CD4-positive, alpha-beta T cell (primary cell): Measurements from ENCODE around the gene DOCK8. TPM values are rescaled to one million over a fixed set of nuclear protein-coding genes. Genes with fewer than 3 reads are reported as not detected.

Source experiments
- ATAC-seq: fragments of 200-7000 bp; cut with Tn5 transposase; one replicate; pipeline ENCODE4 v1.10.0; 2022; ENCODE audit warnings: mild to moderate bottlenecking; ENCODE audit not compliant: poor library complexity
- CTCF ChIA-PET: fragments of 350-600 bp; sonication (Branson Sonifier 250); formaldehyde crosslinking; loops from one replicate; lab custom pipeline; 2021; ENCODE audit warnings: antibody characterized with exemption, inconsistent platforms; lab: Charles Lee
- POLR2A ChIA-PET: fragments of 350-600 bp; sonication (Branson Sonifier 250); formaldehyde crosslinking; loops from one replicate; lab custom pipeline; 2021; ENCODE audit warnings: antibody characterized with exemption, inconsistent platforms; lab: Charles Lee
- DNase-seq, 14 experiments: peaks; one replicate each; pipeline ENCODE4 v3.0.0-alpha.2; 2013 to 2020; ENCODE audit warnings: mixed read lengths in 2 of 14
- H3K27ac ChIP-seq, 2 donors: one replicate each; pipeline versions ENCODE4 v1.5.1 to v1.7.0; 2013; ENCODE audit warnings: low read length in 2 of 2, low read depth in 1 of 2, mild to moderate bottlenecking in 1 of 2
- H3K27me3 ChIP-seq, 2 experiments: 1 replicate in 1 of 2; 2 replicates in 1 of 2; pipeline versions ENCODE4 v1.6.1 to v1.7.0; 2013; ENCODE audit warnings: low read length in 2 of 2, control low read depth in 1 of 2, mild to moderate bottlenecking in 1 of 2, moderate library complexity in 1 of 2; ENCODE audit not compliant: insufficient read depth in 2 of 2, control insufficient read depth in 1 of 2
- H3K36me3 ChIP-seq: one replicate; pipeline ENCODE4 v1.6.1; 2013; ENCODE audit warnings: low read length, control low read depth; ENCODE audit not compliant: insufficient read depth
- H3K4me1 ChIP-seq: one replicate; pipeline ENCODE4 v1.6.1; 2013; ENCODE audit warnings: low read length, control low read depth; ENCODE audit not compliant: insufficient read depth
- H3K4me3 ChIP-seq: one replicate; pipeline ENCODE4 v1.5.1; 2013; ENCODE audit warnings: mild to moderate bottlenecking, low read length, moderate library complexity
- H3K9me3 ChIP-seq, 2 experiments: 1 replicate in 1 of 2; 2 replicates in 1 of 2; pipeline versions ENCODE4 v1.6.1 to v1.7.0; 2013; ENCODE audit warnings: low read length in 2 of 2, mild to moderate bottlenecking in 2 of 2, control low read depth in 1 of 2, moderate library complexity in 1 of 2; ENCODE audit not compliant: control insufficient read depth in 1 of 2, insufficient read depth in 1 of 2
- H3K27ac Mint-ChIP-seq: one replicate; pipeline ENCODE4 v1.8.0; 2020; ENCODE audit warnings: mixed read lengths
- H3K27me3 Mint-ChIP-seq: one replicate; pipeline ENCODE4 v1.8.0; 2021; ENCODE audit warnings: mixed read lengths
- H3K36me3 Mint-ChIP-seq: one replicate; pipeline ENCODE4 v1.8.0; 2021; ENCODE audit warnings: low read depth, mixed read lengths
- H3K4me1 Mint-ChIP-seq: one replicate; pipeline ENCODE4 v1.8.0; 2021; ENCODE audit warnings: low read depth, mixed read lengths
- H3K4me3 Mint-ChIP-seq: one replicate; pipeline ENCODE4 v1.8.0; 2020; ENCODE audit warnings: mild to moderate bottlenecking, mixed read lengths
- H3K9me3 Mint-ChIP-seq: one replicate; pipeline ENCODE4 v1.8.0; 2020; ENCODE audit warnings: mixed read lengths
- intact Hi-C, 2 experiments: fragments of 100-400 bp; cut with DNase I in 1 of 2; cut with micrococcal nuclease in 1 of 2; formaldehyde crosslinking; loops; one replicate each; pipeline versions ENCODE4 v1.15.1 to v1.9.0; 2023 to 2025; cut with DNase I, micrococcal nuclease
- total RNA-seq, 174 experiments: library from RNA in 2 of 174; stranded (reverse) in 2 of 174; gene quantifications; one replicate each; pipeline ENCODE4 v1.2.3 and lab custom pipeline; 2021 to 2026
- TF ChIP-seq, protein P1 (sequence below): fragments of 200-600 bp; IDR thresholded peaks from one replicate; pipeline ENCODE4 v1.8.0; 2022; ENCODE audit warnings: antibody characterized with exemption, mild to moderate bottlenecking

The DOCK8 gene
- total RNA-seq, 2 experiments from 2014 or later: 123 to 126 TPM

DNA sequence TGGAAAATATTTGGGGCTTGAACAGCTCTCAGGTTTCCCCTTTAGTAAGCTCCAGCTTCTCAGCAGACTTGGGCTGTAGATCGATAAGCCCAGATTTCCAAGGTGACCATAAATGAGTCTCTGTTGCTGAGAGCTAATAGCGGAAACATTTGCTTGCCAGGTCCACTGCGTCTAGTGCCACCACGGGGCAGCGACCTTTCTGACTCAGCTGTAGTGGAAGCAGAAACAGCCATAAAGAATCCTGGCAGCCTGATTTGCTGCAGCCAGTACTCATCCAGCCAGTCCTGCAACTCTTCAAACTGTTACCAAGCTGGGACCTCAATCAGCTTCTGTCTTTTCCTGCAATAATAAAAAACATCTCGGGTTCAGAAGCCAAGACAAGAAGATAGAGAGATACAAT, 241.7 kb downstream of the DOCK8 start:
- intact Hi-C loops: no loop called here
- H3K36me3 ChIP-seq: peaks cover 88% of the 10 kb centered on the region
- CTCF ChIA-PET: no interaction called here
- H3K4me1 ChIP-seq: no peaks in the 10 kb centered on the region
- ATAC-seq (no peak), DNase-seq (no peak)
- H3K27me3 ChIP-seq: no peaks in the 10 kb centered on the region
- H3K9me3 Mint-ChIP-seq: no peaks in the 10 kb centered on the region
- H3K27ac Mint-ChIP-seq: no peak overlapping the region
- no peaks in the 10 kb centered on the region for H3K27me3 Mint-ChIP-seq
- H3K4me3 Mint-ChIP-seq: no peak overlapping the region
- H3K9me3 ChIP-seq: no peaks in the 10 kb centered on the region
- H3K36me3 Mint-ChIP-seq: peaks cover 89% of the 10 kb centered on the region
- no peaks in the 10 kb centered on the region for H3K4me1 Mint-ChIP-seq
- no peak overlapping the region for H3K27ac ChIP-seq
- no peak overlapping the region for H3K4me3 ChIP-seq
- TF ChIP-seq, protein P1, sequence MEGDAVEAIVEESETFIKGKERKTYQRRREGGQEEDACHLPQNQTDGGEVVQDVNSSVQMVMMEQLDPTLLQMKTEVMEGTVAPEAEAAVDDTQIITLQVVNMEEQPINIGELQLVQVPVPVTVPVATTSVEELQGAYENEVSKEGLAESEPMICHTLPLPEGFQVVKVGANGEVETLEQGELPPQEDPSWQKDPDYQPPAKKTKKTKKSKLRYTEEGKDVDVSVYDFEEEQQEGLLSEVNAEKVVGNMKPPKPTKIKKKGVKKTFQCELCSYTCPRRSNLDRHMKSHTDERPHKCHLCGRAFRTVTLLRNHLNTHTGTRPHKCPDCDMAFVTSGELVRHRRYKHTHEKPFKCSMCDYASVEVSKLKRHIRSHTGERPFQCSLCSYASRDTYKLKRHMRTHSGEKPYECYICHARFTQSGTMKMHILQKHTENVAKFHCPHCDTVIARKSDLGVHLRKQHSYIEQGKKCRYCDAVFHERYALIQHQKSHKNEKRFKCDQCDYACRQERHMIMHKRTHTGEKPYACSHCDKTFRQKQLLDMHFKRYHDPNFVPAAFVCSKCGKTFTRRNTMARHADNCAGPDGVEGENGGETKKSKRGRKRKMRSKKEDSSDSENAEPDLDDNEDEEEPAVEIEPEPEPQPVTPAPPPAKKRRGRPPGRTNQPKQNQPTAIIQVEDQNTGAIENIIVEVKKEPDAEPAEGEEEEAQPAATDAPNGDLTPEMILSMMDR: no peak
- POLR2A ChIA-PET: no interaction called here

DNA sequence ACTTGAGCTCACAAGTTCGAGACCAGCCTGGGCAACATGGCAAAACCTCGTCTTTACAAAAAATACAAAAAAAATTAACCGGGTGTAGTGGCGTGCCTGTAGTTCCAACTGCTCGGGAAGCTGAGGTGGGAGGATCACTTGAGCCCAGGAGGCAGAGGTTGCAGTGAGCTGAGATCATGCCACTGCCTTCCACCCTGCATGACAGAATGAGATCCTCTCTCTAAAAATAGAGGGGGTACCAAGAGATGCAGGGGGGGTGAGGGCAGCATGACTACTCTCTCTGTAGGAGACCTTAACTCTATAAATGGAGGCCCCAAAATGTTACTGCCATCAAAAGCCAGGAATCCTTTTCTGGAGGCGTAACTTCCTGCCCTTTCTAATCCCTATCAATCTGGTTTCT, 243.9 kb downstream of the DOCK8 start:
- TF ChIP-seq, protein P1: no peak

DNA sequence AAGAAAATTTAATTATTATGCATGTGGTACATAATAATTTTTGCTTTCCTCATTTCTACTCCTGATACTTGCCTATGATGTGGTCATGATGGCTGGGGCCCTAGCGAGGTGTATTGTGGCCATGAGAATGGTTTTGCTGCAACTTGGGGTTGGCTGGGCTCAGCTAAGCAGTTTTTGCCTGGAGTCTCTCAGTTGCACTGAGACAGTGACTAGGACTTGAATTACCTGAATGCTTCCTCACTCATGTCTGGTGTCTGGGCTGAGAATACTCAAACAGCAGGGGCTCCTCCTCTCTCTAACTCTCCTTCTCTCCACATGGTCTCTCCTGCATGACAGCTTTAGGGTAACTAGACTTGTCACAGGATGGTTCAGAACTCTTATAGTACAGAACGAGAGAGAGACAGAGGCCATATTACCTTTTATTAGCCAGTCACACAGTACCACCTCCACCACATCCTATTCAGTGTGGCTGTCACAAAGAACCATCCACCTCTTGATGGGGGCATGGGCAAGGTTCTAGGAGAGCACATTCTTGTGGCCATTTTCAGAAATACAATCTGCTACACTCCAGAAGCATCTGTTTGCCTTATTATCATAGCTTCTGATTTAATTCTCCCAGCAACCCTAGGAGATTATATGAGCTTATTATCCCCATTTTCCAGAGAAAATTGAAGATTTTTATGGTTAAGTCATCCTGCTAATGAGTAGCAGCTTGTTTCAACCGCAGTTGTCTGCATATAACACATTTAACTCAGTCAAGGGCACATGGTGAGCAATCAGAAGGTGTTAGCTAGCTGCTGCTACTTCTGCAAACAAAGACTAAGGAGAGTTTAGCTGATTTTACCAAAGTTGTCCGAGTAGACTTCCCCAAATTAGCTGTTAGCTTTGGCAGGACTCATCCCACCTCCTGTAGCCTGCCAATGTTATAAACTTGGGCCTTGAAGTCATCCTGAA, 245.1 kb downstream of the DOCK8 start:
- intact Hi-C loops: no loop called here
- POLR2A ChIA-PET: no interaction called here
- no peaks in the 10 kb centered on the region for H3K9me3 ChIP-seq
- Mint-ChIP-seq H3K4me3 (no peak overlapping the region), H3K9me3 (no peaks in the 10 kb centered on the region), H3K36me3 (peaks cover 85% of the 10 kb centered on the region), H3K4me1 (peaks cover 4% of the 10 kb centered on the region), H3K27ac (peak overlapping the region; percentile 61), H3K27me3 (no peaks in the 10 kb centered on the region)
- ATAC-seq (no peak), DNase-seq (peak in 1 of 14 experiments; percentile 53)
- H3K36me3 ChIP-seq: peaks cover 88% of the 10 kb centered on the region
- TF ChIP-seq, protein P1: no peak
- CTCF ChIA-PET: no interaction called here
- H3K4me1 ChIP-seq: no peaks in the 10 kb centered on the region
- H3K27ac ChIP-seq: no peak overlapping the region
- no peaks in the 10 kb centered on the region for H3K27me3 ChIP-seq
- H3K4me3 ChIP-seq: no peak overlapping the region

More for the DNA sequence above, 243.9 kb downstream of the DOCK8 start:
- Histone ChIP-seq H3K4me1 (no peaks in the 10 kb centered on the region), H3K9me3 (no peaks in the 10 kb centered on the region), H3K27ac (no peak overlapping the region), H3K27me3 (no peaks in the 10 kb centered on the region), H3K36me3 (peaks cover 88% of the 10 kb centered on the region), H3K4me3 (no peak overlapping the region)
- Mint-ChIP-seq H3K27ac (no peak overlapping the region), H3K27me3 (no peaks in the 10 kb centered on the region), H3K4me1 (peaks cover 4% of the 10 kb centered on the region), H3K9me3 (no peaks in the 10 kb centered on the region), H3K36me3 (peaks cover 85% of the 10 kb centered on the region), H3K4me3 (no peak overlapping the region)
- intact Hi-C loops: no loop called here
- ChIA-PET CTCF (no interaction called here), POLR2A (no interaction called here)
- ATAC-seq (no peak), DNase-seq (no peak)
